Hepatocyte (in vitro differentiated cells): ENCODE measurements around the gene RALA. TPM values are rescaled to one million over a fixed set of nuclear protein-coding genes. Genes with fewer than 3 reads are reported as not detected.

ENCODE experiments used
- DNase-seq: peaks from one replicate; pipeline ENCODE4 v3.0.0-alpha.2; 2016; ENCODE audit warnings: low spot score
- H2AFZ ChIP-seq: fragments of 200-600 bp; sonication (generic); 2 replicates; pipeline ENCODE4 v1.6.0; 2016; ENCODE audit warnings: antibody characterized with exemption, mild to moderate bottlenecking
- H3K27ac ChIP-seq: fragments of 200-600 bp; sonication (generic); 2 replicates; pipeline ENCODE4 v1.5.1; 2016; ENCODE audit warnings: mild to moderate bottlenecking
- H3K27me3 ChIP-seq: fragments of 200-600 bp; sonication (generic); 2 replicates; pipeline ENCODE4 v1.6.1; 2016
- H3K36me3 ChIP-seq: fragments of 200-600 bp; sonication (generic); replicated peaks from 2 replicates; pipeline ENCODE4 v1.5.1; 2016; ENCODE audit warnings: low read depth; ENCODE audit not compliant: insufficient read depth
- H3K4me1 ChIP-seq: fragments of 200-600 bp; sonication (generic); 2 replicates; pipeline ENCODE4 v1.5.1; 2016; ENCODE audit warnings: mild to moderate bottlenecking, moderate library complexity; ENCODE audit not compliant: insufficient read depth
- H3K4me2 ChIP-seq: fragments of 200-600 bp; sonication (generic); 2 replicates; pipeline ENCODE4 v1.6.0; 2016
- H3K4me3 ChIP-seq: fragments of 200-600 bp; sonication (generic); 2 replicates; pipeline ENCODE4 v1.5.1; 2016; ENCODE audit warnings: mild to moderate bottlenecking
- H3K79me2 ChIP-seq: fragments of 200-600 bp; sonication (generic); 2 replicates; pipeline ENCODE4 v1.6.0; 2017; ENCODE audit warnings: mild to moderate bottlenecking
- H3K9me2 ChIP-seq: fragments of 200-600 bp; sonication (generic); replicated peaks from 2 replicates; pipeline ENCODE4 v1.6.0; 2017; ENCODE audit warnings: mild to moderate bottlenecking; ENCODE audit not compliant: insufficient read depth
- H3K9me3 ChIP-seq: fragments of 200-600 bp; sonication (generic); 2 replicates; pipeline ENCODE4 v1.5.1; 2016; ENCODE audit warnings: low read depth, mild to moderate bottlenecking
- H4K20me1 ChIP-seq: fragments of 200-600 bp; sonication (generic); 2 replicates; pipeline ENCODE4 v1.6.0; 2016; ENCODE audit warnings: mild to moderate bottlenecking; ENCODE audit not compliant: insufficient read depth, poor library complexity, severe bottlenecking
- EZH2 ChIP-seq: fragments of 200-600 bp; sonication (generic); IDR thresholded peaks from 2 replicates; pipeline ENCODE4 v1.6.1; 2016; ENCODE audit warnings: antibody characterized with exemption, mild to moderate bottlenecking, borderline replicate concordance
- EZH2phosphoT487 ChIP-seq: fragments of 200-600 bp; sonication (generic); IDR thresholded peaks from one replicate; pipeline ENCODE4 v1.6.1; 2018; ENCODE audit warnings: antibody characterized with exemption, mild to moderate bottlenecking, low read depth, moderate library complexity; ENCODE audit not compliant: unreplicated experiment, severe bottlenecking
- WGBS: methylation state at CpG from one replicate; pipeline ENCODE4 v1.1.6; 2016; ENCODE audit warnings: low lambda C conversion rate; ENCODE audit errors: missing lambda C conversion rate; 5-methylcytosine and 5-hydroxymethylcytosine counted together
- polyA plus RNA-seq: library from polyadenylated mRNA; unstranded; fragments of >200 nt; fragmentation: Nextera tagmentation; extraction: Ambion mirVana; gene quantifications from 2 replicates; pipeline ENCODE4 v1.2.1, GENCODE V29; 2016
- total RNA-seq: library from RNA; depleted of rRNA; stranded (reverse); fragments of >200 nt; gene quantifications from 2 replicates; pipeline ENCODE4 v1.2.3, GENCODE V29; 2014
- TF ChIP-seq, protein P1 (sequence below): fragments of 200-600 bp; sonication (generic); IDR thresholded peaks from 2 replicates; pipeline ENCODE4 v1.5.1; 2016; ENCODE audit warnings: antibody characterized with exemption, mild to moderate bottlenecking; ENCODE audit not compliant: poor library complexity

RALA gene
- total and polyA plus RNA-seq, 2 experiments from 2014 or later = 25.5 to 42.8 TPM

- no peaks in the 10 kb centered on the region for H3K27me3 ChIP-seq
- H3K4me3 ChIP-seq = no peak overlapping the region
- no peaks in the 10 kb centered on the region for H3K36me3 ChIP-seq
- H3K9me2 ChIP-seq = no peaks in the 10 kb centered on the region
- no peak overlapping the region for H3K4me2 ChIP-seq
- no peaks in the 10 kb centered on the region for H3K9me3 ChIP-seq
- TF ChIP-seq EZH2phosphoT487 = no peak
- no peak for TF ChIP-seq EZH2
- TF ChIP-seq, protein P1, sequence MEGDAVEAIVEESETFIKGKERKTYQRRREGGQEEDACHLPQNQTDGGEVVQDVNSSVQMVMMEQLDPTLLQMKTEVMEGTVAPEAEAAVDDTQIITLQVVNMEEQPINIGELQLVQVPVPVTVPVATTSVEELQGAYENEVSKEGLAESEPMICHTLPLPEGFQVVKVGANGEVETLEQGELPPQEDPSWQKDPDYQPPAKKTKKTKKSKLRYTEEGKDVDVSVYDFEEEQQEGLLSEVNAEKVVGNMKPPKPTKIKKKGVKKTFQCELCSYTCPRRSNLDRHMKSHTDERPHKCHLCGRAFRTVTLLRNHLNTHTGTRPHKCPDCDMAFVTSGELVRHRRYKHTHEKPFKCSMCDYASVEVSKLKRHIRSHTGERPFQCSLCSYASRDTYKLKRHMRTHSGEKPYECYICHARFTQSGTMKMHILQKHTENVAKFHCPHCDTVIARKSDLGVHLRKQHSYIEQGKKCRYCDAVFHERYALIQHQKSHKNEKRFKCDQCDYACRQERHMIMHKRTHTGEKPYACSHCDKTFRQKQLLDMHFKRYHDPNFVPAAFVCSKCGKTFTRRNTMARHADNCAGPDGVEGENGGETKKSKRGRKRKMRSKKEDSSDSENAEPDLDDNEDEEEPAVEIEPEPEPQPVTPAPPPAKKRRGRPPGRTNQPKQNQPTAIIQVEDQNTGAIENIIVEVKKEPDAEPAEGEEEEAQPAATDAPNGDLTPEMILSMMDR = no peak
- H4K20me1 ChIP-seq = no peaks in the 10 kb centered on the region
- 59% methylated on average over 5 of the region's 5 CpGs for WGBS
- H2AFZ ChIP-seq = no peak overlapping the region
- H3K79me2 ChIP-seq = no peaks in the 10 kb centered on the region
- peak; percentile 33 for DNase-seq
- no peaks in the 10 kb centered on the region for H3K4me1 ChIP-seq
- no peak overlapping the region for H3K27ac ChIP-seq
Observed at GRCh38 chr7:39594988-39595620, 28.3 kb upstream of the RALA start.

- no peak for TF ChIP-seq EZH2
- TF ChIP-seq, protein P1 = no peak
- no peak for TF ChIP-seq EZH2phosphoT487
- H2AFZ ChIP-seq = no peak overlapping the region
- H3K4me1 ChIP-seq = no peaks in the 10 kb centered on the region
- H4K20me1 ChIP-seq = no peaks in the 10 kb centered on the region
- H3K27ac ChIP-seq = no peak overlapping the region
- no peak overlapping the region for H3K4me2 ChIP-seq
- no peak for DNase-seq
- H3K9me3 ChIP-seq = no peaks in the 10 kb centered on the region
- no peaks in the 10 kb centered on the region for H3K79me2 ChIP-seq
- H3K36me3 ChIP-seq = no peaks in the 10 kb centered on the region
- H3K27me3 ChIP-seq = no peaks in the 10 kb centered on the region
- no peak overlapping the region for H3K4me3 ChIP-seq
- no peaks in the 10 kb centered on the region for H3K9me2 ChIP-seq
- WGBS = 42% methylated on average over 2 of the region's 2 CpGs
Observed at GRCh38 chr7:39602351-39602750, 21.0 kb upstream of the RALA start.

DNA sequence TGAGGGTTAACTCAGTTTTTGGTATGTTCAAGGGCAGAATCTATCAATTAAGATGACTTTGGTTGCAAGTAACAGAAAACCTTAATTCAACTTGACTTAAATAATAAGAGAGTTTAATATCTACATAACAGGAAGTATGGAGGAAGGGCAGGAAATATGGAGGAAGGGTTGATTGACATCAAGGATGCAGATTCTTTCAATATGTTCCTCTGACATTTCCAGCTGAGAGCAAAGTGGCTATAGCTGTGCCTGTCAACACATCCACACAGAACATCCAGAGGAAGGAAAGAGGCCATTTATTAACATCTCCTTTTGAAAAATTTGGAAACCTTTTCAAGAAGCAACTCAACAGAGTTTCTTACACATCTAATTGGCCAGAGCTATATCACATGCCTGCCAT, 19.4 kb upstream of the RALA start:
- Histone ChIP-seq H3K4me1 (no peaks in the 10 kb centered on the region), H3K4me3 (no peak overlapping the region), H3K79me2 (no peaks in the 10 kb centered on the region), H3K27me3 (no peaks in the 10 kb centered on the region), H3K9me2 (no peaks in the 10 kb centered on the region), H3K36me3 (no peaks in the 10 kb centered on the region), H2AFZ (no peak overlapping the region), H4K20me1 (no peaks in the 10 kb centered on the region), H3K27ac (no peak overlapping the region), H3K4me2 (no peak overlapping the region), H3K9me3 (no peaks in the 10 kb centered on the region)
- no peak for DNase-seq
- TF ChIP-seq, protein P1 = no peak
- no peak for TF ChIP-seq EZH2
- no peak for TF ChIP-seq EZH2phosphoT487

- WGBS = 90% methylated on average over 1 of the region's 1 CpG
- Histone ChIP-seq H3K27ac (no peak overlapping the region), H2AFZ (no peak overlapping the region), H3K79me2 (no peaks in the 10 kb centered on the region), H3K9me3 (no peaks in the 10 kb centered on the region), H3K9me2 (no peaks in the 10 kb centered on the region), H3K36me3 (no peaks in the 10 kb centered on the region), H4K20me1 (no peaks in the 10 kb centered on the region), H3K4me3 (no peak overlapping the region), H3K27me3 (no peaks in the 10 kb centered on the region), H3K4me2 (no peak overlapping the region), H3K4me1 (no peaks in the 10 kb centered on the region)
- DNase-seq = no peak
- TF ChIP-seq, protein P1 = no peak
- TF ChIP-seq EZH2phosphoT487 (no peak), EZH2 (no peak)
Observed at GRCh38 chr7:39605087-39605486, 18.3 kb upstream of the RALA start.
